Erythroblast (primary cell): ENCODE results near the gene EIF2AK3.
A peak's percentile ranks its signal among the peaks of the same experiment; 100 is the strongest.
"Not testable (repeated sequence)": the region's sequence is repeated elsewhere in the genome, so short reads cannot be mapped to it uniquely, and the experiment has no call there.

ENCODE experiments used
- DNase-seq, 2 experiments: peaks; one replicate each; lab custom pipeline; 2025; lab: John Stamatoyannopoulos, UW
- GATA1 ChIP-seq: IDR thresholded peaks from 2 replicates; pipeline ENCODE4 v1.6.1; 2011; ENCODE audit warnings: low read depth, mild to moderate bottlenecking, control low read depth, low read length, moderate library complexity
- POLR2A ChIP-seq: IDR thresholded peaks from 2 replicates; pipeline ENCODE4 v1.6.1; 2011; ENCODE audit warnings: mild to moderate bottlenecking, low read length

The EIF2AK3 gene

GRCh38 chr2:88557290-88557689 is 70.0 kb downstream of the EIF2AK3 start:
- no peak for DNase-seq
- TF ChIP-seq POLR2A (no peak), GATA1 (no peak)

- no peak for DNase-seq
Observed at GRCh38 chr2:88556026-88556425, 71.2 kb downstream of the EIF2AK3 start.

GRCh38 chr2:88554189-88554588 is 73.1 kb downstream of the EIF2AK3 start:
- no peak for TF ChIP-seq GATA1
- no peak for TF ChIP-seq POLR2A
- no peak for DNase-seq

More at GRCh38 chr2:88556026-88556425, 71.2 kb downstream of the EIF2AK3 start:
- TF ChIP-seq GATA1 = no peak
- no peak for TF ChIP-seq POLR2A

GRCh38 chr2:88549616-88550292 is 77.5 kb downstream of the EIF2AK3 start:
- DNase-seq = no peak
- TF ChIP-seq GATA1 (no peak), POLR2A (no peak)

- not testable (repeated sequence) for DNase-seq
Observed at GRCh38 chr2:88546291-88546690, 81.0 kb downstream of the EIF2AK3 start.

GRCh38 chr2:88545118-88545517 is 82.1 kb downstream of the EIF2AK3 start:
- peak; percentile 16 to 35 for DNase-seq
- no peak for TF ChIP-seq POLR2A
- no peak for TF ChIP-seq GATA1

- no peak for TF ChIP-seq POLR2A
- no peak for TF ChIP-seq GATA1
- no peak for DNase-seq
Observed at GRCh38 chr2:88543541-88544057, 83.7 kb downstream of the EIF2AK3 start.

- no peak for DNase-seq
- no peak for TF ChIP-seq GATA1
- TF ChIP-seq POLR2A = no peak
Observed at GRCh38 chr2:88542668-88543067, 84.6 kb downstream of the EIF2AK3 start.

GRCh38 chr2:88540346-88540745 is 86.9 kb downstream of the EIF2AK3 start:
- no peak for DNase-seq
- TF ChIP-seq GATA1 (no peak), POLR2A (no peak)

- DNase-seq = no peak
- TF ChIP-seq POLR2A (no peak), GATA1 (no peak)
Observed at GRCh38 chr2:88538362-88538917, 88.8 kb downstream of the EIF2AK3 start.

- DNase-seq = no peak
- TF ChIP-seq POLR2A = no peak
Observed at GRCh38 chr2:88537640-88538039, 89.6 kb downstream of the EIF2AK3 start.

- DNase-seq = no peak
- no peak for TF ChIP-seq GATA1
- TF ChIP-seq POLR2A = no peak
Observed at GRCh38 chr2:88530081-88530480, 97.2 kb downstream of the EIF2AK3 start.

- no peak for TF ChIP-seq POLR2A
- TF ChIP-seq GATA1 = no peak
- no peak for DNase-seq
Observed at GRCh38 chr2:88521445-88522073, 105.7 kb downstream of the EIF2AK3 start.

GRCh38 chr2:88517759-88518201 is 109.5 kb downstream of the EIF2AK3 start:
- TF ChIP-seq GATA1 (no peak), POLR2A (no peak)
- DNase-seq = no peak
